ENCODE data around the gene FLOT2.

DNA sequence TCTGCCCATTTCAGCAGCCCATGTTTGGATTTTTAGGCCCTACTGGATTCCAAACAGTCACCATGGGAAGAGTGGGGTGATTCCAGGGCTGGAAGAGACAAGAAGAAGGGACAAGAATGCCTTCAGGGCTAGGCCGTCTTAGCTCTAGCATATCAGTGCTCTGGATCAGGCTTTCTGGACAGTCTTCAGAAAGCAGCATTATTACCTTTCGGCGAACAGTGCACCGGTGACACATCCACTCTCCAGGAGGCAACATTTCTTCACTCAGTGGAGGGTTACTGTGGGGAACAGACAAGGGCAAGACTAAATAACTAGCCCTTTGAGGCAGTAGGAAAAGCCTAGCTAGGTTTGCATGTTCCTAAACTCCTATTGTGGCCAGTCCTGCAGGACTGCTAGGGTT is 29.3 kb upstream of the FLOT2 start:
- TF ChIP-seq, protein P1, sequence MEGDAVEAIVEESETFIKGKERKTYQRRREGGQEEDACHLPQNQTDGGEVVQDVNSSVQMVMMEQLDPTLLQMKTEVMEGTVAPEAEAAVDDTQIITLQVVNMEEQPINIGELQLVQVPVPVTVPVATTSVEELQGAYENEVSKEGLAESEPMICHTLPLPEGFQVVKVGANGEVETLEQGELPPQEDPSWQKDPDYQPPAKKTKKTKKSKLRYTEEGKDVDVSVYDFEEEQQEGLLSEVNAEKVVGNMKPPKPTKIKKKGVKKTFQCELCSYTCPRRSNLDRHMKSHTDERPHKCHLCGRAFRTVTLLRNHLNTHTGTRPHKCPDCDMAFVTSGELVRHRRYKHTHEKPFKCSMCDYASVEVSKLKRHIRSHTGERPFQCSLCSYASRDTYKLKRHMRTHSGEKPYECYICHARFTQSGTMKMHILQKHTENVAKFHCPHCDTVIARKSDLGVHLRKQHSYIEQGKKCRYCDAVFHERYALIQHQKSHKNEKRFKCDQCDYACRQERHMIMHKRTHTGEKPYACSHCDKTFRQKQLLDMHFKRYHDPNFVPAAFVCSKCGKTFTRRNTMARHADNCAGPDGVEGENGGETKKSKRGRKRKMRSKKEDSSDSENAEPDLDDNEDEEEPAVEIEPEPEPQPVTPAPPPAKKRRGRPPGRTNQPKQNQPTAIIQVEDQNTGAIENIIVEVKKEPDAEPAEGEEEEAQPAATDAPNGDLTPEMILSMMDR (IDR thresholded peaks at IDR 0.05; ENCODE audit: low read depth, low read length, poor library complexity, severe bottlenecking), result no peak
- TF ChIP-seq EZH2phosphoT487 (IDR thresholded peaks at IDR 0.05; ENCODE audit: borderline replicate concordance, low read length), result no peak

All from DOHH2 (cell line).